Ishikawa (cell line): Measurements from ENCODE around the gene CWF19L1.

ENCODE experiments used
- CREB1 ChIP-seq: IDR thresholded peaks from 2 replicates; pipeline ENCODE4 v1.6.1; 2012; ENCODE audit warnings: low read depth
- EP300 ChIP-seq: IDR thresholded peaks from 2 replicates; pipeline ENCODE4 v1.6.1; 2012; ENCODE audit warnings: borderline replicate concordance
- MAX ChIP-seq: IDR thresholded peaks from 2 replicates; pipeline ENCODE4 v1.6.1; 2012
- TAF1 ChIP-seq: IDR thresholded peaks from 2 replicates; pipeline ENCODE4 v1.6.1; 2012; ENCODE audit warnings: low read depth, mild to moderate bottlenecking
- TF ChIP-seq, protein P1 (sequence below): IDR thresholded peaks from 2 replicates; pipeline ENCODE4 v1.6.1; 2012; ENCODE audit warnings: low read depth, mild to moderate bottlenecking

DNA sequence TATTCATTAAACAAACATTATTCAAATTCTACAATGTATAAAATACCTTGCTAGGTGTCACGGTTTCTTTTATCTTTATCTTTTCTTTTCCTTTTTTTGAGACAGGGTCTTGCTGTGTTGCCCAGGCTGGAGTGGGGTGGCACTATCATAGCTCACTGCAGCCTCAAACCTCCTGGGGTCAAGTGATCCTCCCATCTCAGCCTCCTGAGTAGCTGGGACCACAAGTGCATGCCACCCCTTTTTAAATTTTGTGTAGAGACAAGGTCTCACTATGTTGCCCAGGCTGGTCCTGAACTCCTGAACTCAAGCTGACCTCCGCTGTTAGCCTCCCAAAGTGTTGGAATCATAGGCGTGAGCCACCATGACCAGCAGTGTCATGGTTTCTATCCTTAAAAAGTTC is 37.0 kb upstream of the CWF19L1 start:
- TF ChIP-seq CREB1 = no peak
- TF ChIP-seq EP300 = no peak
- TF ChIP-seq, protein P1, sequence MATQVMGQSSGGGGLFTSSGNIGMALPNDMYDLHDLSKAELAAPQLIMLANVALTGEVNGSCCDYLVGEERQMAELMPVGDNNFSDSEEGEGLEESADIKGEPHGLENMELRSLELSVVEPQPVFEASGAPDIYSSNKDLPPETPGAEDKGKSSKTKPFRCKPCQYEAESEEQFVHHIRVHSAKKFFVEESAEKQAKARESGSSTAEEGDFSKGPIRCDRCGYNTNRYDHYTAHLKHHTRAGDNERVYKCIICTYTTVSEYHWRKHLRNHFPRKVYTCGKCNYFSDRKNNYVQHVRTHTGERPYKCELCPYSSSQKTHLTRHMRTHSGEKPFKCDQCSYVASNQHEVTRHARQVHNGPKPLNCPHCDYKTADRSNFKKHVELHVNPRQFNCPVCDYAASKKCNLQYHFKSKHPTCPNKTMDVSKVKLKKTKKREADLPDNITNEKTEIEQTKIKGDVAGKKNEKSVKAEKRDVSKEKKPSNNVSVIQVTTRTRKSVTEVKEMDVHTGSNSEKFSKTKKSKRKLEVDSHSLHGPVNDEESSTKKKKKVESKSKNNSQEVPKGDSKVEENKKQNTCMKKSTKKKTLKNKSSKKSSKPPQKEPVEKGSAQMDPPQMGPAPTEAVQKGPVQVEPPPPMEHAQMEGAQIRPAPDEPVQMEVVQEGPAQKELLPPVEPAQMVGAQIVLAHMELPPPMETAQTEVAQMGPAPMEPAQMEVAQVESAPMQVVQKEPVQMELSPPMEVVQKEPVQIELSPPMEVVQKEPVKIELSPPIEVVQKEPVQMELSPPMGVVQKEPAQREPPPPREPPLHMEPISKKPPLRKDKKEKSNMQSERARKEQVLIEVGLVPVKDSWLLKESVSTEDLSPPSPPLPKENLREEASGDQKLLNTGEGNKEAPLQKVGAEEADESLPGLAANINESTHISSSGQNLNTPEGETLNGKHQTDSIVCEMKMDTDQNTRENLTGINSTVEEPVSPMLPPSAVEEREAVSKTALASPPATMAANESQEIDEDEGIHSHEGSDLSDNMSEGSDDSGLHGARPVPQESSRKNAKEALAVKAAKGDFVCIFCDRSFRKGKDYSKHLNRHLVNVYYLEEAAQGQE = no peak
- TF ChIP-seq MAX = no peak
- no peak for TF ChIP-seq TAF1
